Left lung (tissue), 10 donors: ENCODE data around the gene PPP4R3A. TPM values are rescaled to one million over a fixed set of nuclear protein-coding genes. Genes with fewer than 3 reads are reported as not detected.

Source experiments
- ATAC-seq: fragments of 200-7000 bp; cut with Tn5 transposase; one replicate; pipeline ENCODE4 v1.9.1; 2020; ENCODE audit warnings: moderate library complexity
- DNase-seq, 4 donors: peaks; one replicate each; pipeline ENCODE4 v3.0.0-alpha.2; 2013 to 2020
- H3K27ac ChIP-seq, 2 donors: fragments of 200-600 bp; sonication (generic) in 1 of 2; one replicate each; pipeline versions ENCODE4 v1.5.0 to v1.8.0; 2020 to 2021
- H3K27me3 ChIP-seq, 2 donors: fragments of 200-600 bp; sonication (generic) in 1 of 2; one replicate each; pipeline versions ENCODE4 v1.5.0 to v1.8.0; 2020 to 2021
- H3K36me3 ChIP-seq, 2 donors: fragments of 200-600 bp; sonication (generic) in 1 of 2; one replicate each; pipeline versions ENCODE4 v1.5.0 to v1.8.0; 2020 to 2021
- H3K4me1 ChIP-seq, 2 donors: fragments of 200-600 bp; one replicate each; pipeline ENCODE4 v1.8.0; 2021
- H3K4me3 ChIP-seq, 2 donors: fragments of 200-600 bp; sonication (generic) in 1 of 2; one replicate each; pipeline versions ENCODE4 v1.5.0 to v1.8.0; 2020 to 2021; ENCODE audit warnings: mild to moderate bottlenecking in 1 of 2
- H3K9me3 ChIP-seq, 2 donors: fragments of 200-600 bp; sonication (generic) in 1 of 2; one replicate each; pipeline versions ENCODE4 v1.5.0 to v1.8.0; 2020 to 2021
- intact Hi-C, 2 donors: fragments of 100-400 bp; cut with DNase I; formaldehyde crosslinking; loops; one replicate each; pipeline versions ENCODE4 v1.11.2 to v1.14.2; 2022
- polyA plus RNA-seq, 6 donors: library from polyadenylated mRNA; unstranded; fragments of 120-200 nt; gene quantifications; one replicate each; pipeline ENCODE4 v1.2.1, GENCODE V29; 2013; ENCODE audit not compliant: insufficient read length in 6 of 6
- total RNA-seq, 2 donors: library from RNA; stranded (reverse); fragmentation: NEBNext Ultra II Directional; extraction: Animal tissue kit (Norgen Biotek cat#: 25700); gene quantifications; one replicate each; pipeline ENCODE4 v1.2.1, GENCODE V29; 2021
- TF ChIP-seq, protein P1 (sequence below), 2 donors: fragments of 200-600 bp; sonication (generic) in 1 of 2; IDR thresholded peaks; one replicate each; pipeline versions ENCODE4 v1.5.0 to v1.8.0; 2021; ENCODE audit warnings: antibody characterized with exemption in 2 of 2
- donor health status: DM: no; HTN: yes; CAD: no.
- donor health status: DM: no; HTN: no; CAD: no.

Gene PPP4R3A
- total and polyA plus RNA-seq, 8 donors: 68.8 to 125 (median 110) TPM

DNA sequence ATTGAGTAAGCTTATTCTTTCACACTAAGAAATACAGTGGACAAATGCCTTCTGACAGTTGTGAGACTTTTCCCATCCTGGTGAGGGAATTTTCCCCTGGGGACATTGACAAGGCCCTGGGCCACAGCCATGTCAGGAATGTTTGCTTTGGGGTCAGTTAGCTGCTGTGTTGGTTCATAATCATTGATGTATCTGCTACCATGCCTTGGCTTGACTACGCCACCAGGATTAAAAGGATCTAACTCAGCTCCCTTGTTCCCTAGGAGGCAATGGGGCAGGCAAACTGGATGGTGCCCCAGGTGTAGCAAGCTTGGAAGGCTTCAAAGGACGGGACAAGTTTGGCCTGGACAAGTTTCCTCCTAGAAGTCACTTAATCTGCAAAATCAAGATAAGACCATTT lies 89.4 kb downstream of the PPP4R3A start:
- H3K4me1 ChIP-seq: peaks cover 6 to 35% of the 10 kb centered on the region in 2 donors
- intact Hi-C loops: no loop called here
- no peak for ATAC-seq
- H3K4me3 ChIP-seq: no peak overlapping the region
- H3K36me3 ChIP-seq: no peaks in the 10 kb centered on the region
- no peaks in the 10 kb centered on the region for H3K9me3 ChIP-seq
- peaks cover 0 to 6% of the 10 kb centered on the region in 2 donors for H3K27me3 ChIP-seq
- no peak for DNase-seq
- TF ChIP-seq, protein P1, sequence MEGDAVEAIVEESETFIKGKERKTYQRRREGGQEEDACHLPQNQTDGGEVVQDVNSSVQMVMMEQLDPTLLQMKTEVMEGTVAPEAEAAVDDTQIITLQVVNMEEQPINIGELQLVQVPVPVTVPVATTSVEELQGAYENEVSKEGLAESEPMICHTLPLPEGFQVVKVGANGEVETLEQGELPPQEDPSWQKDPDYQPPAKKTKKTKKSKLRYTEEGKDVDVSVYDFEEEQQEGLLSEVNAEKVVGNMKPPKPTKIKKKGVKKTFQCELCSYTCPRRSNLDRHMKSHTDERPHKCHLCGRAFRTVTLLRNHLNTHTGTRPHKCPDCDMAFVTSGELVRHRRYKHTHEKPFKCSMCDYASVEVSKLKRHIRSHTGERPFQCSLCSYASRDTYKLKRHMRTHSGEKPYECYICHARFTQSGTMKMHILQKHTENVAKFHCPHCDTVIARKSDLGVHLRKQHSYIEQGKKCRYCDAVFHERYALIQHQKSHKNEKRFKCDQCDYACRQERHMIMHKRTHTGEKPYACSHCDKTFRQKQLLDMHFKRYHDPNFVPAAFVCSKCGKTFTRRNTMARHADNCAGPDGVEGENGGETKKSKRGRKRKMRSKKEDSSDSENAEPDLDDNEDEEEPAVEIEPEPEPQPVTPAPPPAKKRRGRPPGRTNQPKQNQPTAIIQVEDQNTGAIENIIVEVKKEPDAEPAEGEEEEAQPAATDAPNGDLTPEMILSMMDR (IDR thresholded peaks at IDR 0.05): no peak
- no peak overlapping the region for H3K27ac ChIP-seq

DNA sequence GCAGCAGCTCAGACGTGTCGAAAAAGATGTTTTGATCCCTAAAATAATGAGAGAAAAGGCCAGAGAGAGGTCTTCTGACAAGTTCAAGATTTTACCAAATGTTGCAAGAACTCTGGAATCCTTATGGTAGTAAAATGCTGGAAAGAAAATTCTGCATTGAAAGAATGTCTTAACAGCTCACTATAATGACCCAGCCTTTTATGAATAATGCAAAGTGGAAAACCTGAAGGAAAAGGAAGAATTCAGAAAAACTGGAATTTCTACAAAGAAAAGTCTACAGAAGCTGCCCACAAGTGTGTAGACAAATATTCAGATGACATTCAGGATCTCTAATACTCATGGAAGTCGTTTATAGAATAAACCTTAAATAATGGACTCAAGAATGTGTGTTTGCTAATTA lies 90.7 kb downstream of the PPP4R3A start:
- no peaks in the 10 kb centered on the region for H3K9me3 ChIP-seq
- DNase-seq (no peak), ATAC-seq (no peak)
- H3K27me3 ChIP-seq: peaks cover 0 to 6% of the 10 kb centered on the region in 2 donors
- intact Hi-C loops: loop anchor here (5.0 to 10.0 kb wide), 2 partner anchors 95 to 97 kb away; no protein-coding TSS in a partner anchor
- TF ChIP-seq, protein P1 (IDR thresholded peaks at IDR 0.05): no peak
- H3K4me1 ChIP-seq: peaks cover 9 to 47% of the 10 kb centered on the region in 2 donors
- no peaks in the 10 kb centered on the region for H3K36me3 ChIP-seq
- no peak overlapping the region for H3K4me3 ChIP-seq
- no peak overlapping the region for H3K27ac ChIP-seq

DNA sequence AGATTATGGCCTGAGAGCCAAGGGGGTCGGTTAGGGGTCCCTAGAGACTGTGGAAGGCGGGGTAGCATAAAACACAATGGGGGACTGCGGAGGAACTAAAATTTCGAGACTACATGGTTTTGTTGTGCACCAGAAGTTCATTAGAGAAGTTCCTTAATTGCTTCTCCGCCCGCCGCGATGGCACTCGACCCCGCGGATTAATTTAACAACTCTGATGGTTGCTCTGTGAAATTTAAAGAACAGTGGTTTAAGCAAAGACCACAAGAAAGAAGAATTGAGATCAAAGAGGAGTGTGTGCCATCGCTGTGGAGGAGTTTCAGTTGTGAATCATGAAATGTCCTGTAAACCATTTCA lies 91.1 kb downstream of the PPP4R3A start:
- DNase-seq (no peak), ATAC-seq (no peak)
- Histone ChIP-seq H3K27ac (peak overlapping the region in 1 of 2 donors; percentile 85), H3K27me3 (peaks cover 0 to 6% of the 10 kb centered on the region in 2 donors), H3K4me3 (peak overlapping the region in 1 of 2 donors; percentile 91), H3K9me3 (no peaks in the 10 kb centered on the region), H3K4me1 (peaks cover 9 to 52% of the 10 kb centered on the region in 2 donors), H3K36me3 (no peaks in the 10 kb centered on the region)
- TF ChIP-seq, protein P1 (IDR thresholded peaks at IDR 0.05): no peak
- intact Hi-C loops: loop anchor here (5.0 to 10.0 kb wide), 2 partner anchors 94 to 97 kb away; no protein-coding TSS in a partner anchor

DNA sequence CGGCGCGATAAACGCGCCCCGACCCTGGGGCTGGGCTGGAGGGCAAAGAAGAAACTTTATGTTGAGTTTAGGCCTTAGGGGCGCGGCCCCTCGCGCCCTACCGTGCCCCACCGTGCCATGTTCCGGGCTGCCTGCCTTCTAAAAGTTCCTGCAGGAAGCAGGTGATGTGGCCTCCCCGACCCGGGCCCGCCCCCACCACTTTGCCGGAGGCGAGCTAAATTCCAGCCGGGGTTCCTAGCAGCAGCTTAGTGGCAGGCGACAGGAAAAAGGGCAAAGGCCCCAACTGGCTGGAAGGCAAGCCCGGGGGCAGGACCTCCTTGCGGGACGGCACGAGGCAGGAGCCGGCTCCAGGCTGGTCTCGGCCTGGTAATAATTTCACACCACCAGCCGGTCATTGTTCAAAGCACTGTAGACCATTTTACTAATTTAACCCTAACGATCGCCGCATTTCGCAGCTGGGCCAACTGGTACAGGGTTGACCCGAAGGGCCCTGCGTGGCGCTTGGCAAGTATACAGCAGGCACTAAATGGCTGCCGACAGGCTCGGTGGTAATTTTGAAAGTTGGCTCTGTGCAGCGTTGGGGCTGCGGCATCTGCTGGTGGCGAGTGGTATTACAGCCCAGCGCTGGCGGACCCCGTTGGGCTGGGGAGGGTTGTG lies 91.6 kb downstream of the PPP4R3A start:
- peak; percentile 52 to 94 (median 68) for DNase-seq

DNA sequence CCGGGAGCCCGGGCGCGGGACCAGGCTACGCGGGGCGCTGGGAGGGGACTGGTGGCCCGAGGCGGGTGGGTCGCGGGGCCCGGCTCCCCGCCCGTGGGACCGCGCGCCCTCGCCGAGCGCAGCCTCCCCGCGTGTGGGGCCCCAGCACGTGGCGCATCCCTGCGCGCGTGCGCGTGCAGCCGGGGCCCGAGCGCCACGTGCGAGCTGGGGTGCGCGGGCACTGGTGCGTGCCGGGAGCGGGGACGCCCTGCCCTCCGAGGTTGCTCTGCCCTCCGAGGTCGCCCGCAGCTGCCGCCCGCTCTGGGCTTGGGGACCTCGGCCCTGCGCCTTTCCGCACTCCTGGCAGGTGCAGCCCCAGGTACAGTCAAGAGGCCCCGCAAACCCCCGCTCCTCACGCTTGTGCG lies 92.1 kb downstream of the PPP4R3A start:
- Histone ChIP-seq H3K4me3 (peak overlapping the region; percentile 29 to 91), H3K27ac (peak overlapping the region in 1 of 2 donors; percentile 85), H3K36me3 (no peaks in the 10 kb centered on the region), H3K27me3 (peaks cover 0 to 6% of the 10 kb centered on the region in 2 donors), H3K4me1 (peaks cover 9 to 60% of the 10 kb centered on the region in 2 donors), H3K9me3 (no peaks in the 10 kb centered on the region)
- DNase-seq (no peak), ATAC-seq (peak; percentile 55)
- TF ChIP-seq, protein P1 (IDR thresholded peaks at IDR 0.05): no peak
- intact Hi-C loops: loop anchor here (5.0 to 10.0 kb wide), 2 partner anchors 93 to 96 kb away; no protein-coding TSS in a partner anchor

More for the DNA sequence above, 91.6 kb downstream of the PPP4R3A start:
- H3K9me3 ChIP-seq: no peaks in the 10 kb centered on the region
- H3K27ac ChIP-seq: peak overlapping the region in 1 of 2 donors; percentile 85
- ATAC-seq: peak; percentile 81
- intact Hi-C loops: loop anchor here (5.0 to 10.0 kb wide), 2 partner anchors 94 to 96 kb away; no protein-coding TSS in a partner anchor
- H3K36me3 ChIP-seq: no peaks in the 10 kb centered on the region
- H3K27me3 ChIP-seq: peaks cover 0 to 6% of the 10 kb centered on the region in 2 donors
- H3K4me3 ChIP-seq: peak overlapping the region; percentile 29 to 91
- TF ChIP-seq, protein P1 (IDR thresholded peaks at IDR 0.05): peak; percentile 96 to 98
- peaks cover 9 to 57% of the 10 kb centered on the region in 2 donors for H3K4me1 ChIP-seq
